ENCODE measurements around the gene PCP4L1. TPM values are rescaled to one million over a fixed set of nuclear protein-coding genes. Genes with fewer than 3 reads are reported as not detected.
"Not testable (repeated sequence)": the region's sequence is repeated elsewhere in the genome, so short reads cannot be mapped to it uniquely, and the experiment has no call there.

PCP4L1 gene
- not detected in 2 replicates for total RNA-seq

DNA sequence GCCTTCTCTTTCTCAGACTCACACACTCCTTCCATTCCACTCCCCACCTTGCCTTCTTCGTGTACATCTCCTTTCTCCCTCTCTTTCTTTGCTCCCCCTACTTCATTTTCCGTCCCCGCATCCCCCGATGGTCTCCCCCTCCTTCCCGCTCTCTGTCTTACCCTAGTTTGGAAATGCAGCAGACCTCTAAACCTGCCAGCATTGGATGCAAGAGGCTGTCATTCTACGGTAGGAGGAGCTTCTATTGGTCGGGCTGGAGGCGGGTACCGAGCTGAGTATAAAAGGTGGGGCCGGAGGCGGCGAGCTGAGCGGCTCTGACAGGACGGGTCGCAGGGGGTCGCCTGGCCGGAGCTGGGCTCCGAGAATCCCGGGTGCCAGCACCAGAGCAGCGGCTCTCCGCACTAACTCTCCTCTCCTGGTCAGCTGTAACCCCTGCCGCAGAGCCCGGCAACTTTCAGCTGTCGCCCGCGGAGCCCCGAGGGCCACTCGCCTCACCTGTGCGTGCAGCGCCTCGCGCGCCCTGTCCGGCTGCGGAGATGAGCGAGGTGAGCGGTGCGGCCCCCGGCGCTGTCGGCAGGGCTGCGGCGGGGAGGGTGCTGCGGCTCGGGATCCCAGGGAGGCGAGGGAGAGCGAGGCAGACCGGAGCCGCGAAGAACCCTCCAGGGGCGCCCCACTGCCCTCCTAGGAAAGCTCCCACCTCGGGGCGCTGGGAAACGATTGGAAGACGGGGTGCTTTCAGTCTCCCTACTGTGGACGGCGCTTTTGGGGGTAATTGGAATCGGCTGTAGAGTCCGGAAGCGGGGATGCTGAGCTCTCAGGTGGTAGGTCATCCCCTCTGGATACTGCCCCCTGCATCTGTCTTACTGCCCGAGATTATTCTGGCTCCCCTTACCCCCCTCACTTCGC lies at the start of gene PCP4L1:
TSS of gene PCP4L1 (plus strand) at position 307 of the 906 bp plus-strand sequence. CDS start at position 537, 230 bp downstream.
- DNase-seq (ENCODE audit: low read depth in 2 of 2) = peak; percentile 45

DNA sequence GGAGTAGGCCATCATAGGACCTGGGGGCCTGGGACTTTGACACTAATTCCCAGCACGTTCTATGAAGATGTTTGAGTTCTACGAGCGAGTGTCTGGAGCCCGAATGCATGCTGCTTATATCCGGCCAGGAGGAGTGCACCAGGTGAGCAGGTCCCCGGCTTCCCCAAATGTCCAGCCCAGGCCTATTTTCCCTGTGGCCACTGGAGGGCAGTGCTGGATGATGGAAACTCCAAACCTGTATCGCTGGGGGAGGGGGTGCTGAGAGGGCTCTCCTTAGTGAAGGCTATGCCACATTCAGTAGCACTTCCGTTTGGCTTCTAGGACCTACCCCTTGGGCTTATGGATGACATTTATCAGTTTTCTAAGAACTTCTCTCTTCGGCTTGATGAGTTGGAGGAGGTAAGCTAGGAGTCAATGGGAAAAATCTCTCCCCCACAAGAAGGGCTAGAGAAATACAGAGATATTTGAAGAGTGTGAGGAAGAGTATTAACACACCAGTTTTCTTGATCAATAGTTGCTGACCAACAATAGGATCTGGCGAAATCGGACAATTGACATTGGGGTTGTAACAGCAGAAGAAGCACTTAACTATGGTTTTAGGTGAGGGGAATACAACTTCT lies 48.6 kb upstream of the PCP4L1 start:
- DNase-seq (ENCODE audit: low read depth in 2 of 2) = peak; percentile 73 to 82

- no peak for DNase-seq (ENCODE audit: low read depth in 2 of 2)
Measured at GRCh38 chr1:161214369-161214768, 44.2 kb upstream of the PCP4L1 start.

GRCh38 chr1:161215076-161215475 lies 43.5 kb upstream of the PCP4L1 start, which contains the start of gene FCER1G:
Gene FCER1G, plus strand, starts transcription at chr1:161215295. Its CDS starts 27 bp downstream, at chr1:161215322.
- no peak for DNase-seq (ENCODE audit: low read depth in 2 of 2)

DNA sequence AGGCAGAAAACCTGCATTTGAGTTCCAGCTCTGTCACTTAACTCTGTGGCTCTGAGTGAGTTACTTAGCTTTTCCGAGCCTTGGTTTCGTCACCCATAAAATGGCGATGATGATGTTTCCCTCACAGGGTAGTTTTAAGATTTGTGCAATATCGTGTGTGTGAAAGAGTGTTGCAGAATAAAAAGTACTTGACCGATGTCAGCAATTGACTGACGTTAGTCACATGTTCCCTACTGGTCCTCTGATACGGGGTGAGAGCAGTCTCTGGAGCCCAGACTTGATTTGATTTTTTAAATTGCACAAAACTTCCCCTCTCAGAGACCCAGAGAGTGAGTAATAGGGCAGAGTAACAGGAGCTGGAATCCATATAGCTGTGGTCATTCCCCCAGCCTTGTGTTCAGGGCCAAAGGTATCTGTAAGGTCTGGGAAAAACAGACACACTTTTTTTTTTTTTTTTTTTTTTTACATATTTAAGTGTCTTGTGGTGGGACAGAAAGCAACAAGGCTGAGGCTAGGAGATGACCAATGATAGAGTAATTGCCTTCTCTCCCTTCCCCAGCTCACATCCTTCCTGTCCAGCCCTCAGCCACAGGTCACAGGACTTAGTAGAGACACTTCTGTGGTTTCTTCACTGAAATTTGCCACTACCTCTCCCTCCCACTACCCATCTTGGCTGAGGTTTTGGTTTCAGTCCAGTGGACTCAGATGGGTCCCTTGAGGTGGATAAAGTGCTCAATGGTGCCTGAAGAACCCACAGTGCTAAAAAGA lies 41.4 kb upstream of the PCP4L1 start:
- DNase-seq (ENCODE audit: low read depth in 2 of 2) = peak in 1 of 2 donors; percentile 71

GRCh38 chr1:161217831-161218230 lies 40.7 kb upstream of the PCP4L1 start:
- DNase-seq (ENCODE audit: low read depth in 2 of 2) = no peak

DNA sequence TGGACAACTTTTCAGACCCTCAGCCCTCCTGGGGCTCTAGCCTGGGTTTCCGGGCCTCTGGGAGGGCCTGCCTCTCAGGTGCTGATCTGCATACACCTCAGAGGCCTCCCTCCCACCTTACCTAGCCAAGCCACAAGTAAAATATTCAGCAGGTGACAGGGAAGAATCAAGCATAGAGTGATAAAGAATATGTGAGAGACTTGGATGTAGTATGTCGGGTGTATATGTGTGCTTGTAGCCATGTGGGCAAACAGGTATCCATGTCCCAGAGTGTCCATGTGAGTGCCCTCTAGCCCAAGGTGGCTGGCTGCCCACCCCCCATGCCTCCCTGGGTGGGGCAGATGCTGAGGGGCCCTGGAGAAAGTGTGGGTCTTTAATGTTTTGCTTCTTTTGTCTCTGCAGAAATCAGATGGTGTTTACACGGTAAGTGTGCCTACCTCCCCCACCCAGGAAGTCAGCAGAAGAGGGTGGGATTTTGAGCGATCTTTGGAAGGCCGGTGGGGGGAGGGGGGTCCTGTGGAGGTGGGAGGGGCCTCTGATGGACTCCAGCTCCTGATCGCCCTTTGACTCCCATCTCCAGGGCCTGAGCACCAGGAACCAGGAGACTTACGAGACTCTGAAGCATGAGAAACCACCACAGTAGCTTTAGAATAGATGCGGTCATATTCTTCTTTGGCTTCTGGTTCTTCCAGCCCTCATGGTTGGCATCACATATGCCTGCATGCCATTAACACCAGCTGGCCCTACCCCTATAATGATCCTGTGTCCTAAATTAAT lies 40.1 kb upstream of the PCP4L1 start:
- no peak for DNase-seq (ENCODE audit: low read depth in 2 of 2)

DNA sequence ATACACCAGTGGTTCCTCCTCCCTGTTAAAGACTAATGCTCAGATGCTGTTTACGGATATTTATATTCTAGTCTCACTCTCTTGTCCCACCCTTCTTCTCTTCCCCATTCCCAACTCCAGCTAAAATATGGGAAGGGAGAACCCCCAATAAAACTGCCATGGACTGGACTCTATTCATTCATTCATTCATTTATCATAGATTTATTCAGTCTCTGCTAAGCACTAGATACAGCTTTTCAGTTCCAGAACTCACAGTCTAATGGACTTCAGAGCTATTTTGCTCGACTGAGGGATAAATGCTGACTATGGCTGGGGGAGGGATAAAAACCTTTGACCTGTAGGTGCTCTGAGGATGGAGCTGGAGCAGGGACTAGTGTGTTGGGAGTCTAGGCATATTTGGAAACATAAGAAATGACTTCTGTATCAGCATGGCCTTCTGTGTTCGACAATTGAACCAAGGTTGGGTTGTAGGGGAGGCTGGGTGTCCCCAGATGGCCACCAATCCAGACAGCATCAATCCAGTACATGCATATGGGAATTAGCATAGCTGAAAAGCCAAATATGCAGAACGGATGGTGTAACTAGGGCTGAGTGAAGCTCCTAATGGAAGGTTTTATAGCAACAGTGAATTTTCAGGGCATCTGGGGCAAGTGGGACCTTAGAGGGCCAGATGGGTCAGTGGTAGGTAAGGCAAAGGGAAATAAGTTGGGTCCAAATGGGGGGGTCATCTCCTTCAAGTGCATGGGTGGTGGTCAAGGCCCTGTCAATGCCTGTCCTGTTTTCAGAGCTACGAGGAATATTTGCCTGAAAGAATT lies 39.3 kb upstream of the PCP4L1 start:
- DNase-seq (ENCODE audit: low read depth in 2 of 2) = no peak

DNA sequence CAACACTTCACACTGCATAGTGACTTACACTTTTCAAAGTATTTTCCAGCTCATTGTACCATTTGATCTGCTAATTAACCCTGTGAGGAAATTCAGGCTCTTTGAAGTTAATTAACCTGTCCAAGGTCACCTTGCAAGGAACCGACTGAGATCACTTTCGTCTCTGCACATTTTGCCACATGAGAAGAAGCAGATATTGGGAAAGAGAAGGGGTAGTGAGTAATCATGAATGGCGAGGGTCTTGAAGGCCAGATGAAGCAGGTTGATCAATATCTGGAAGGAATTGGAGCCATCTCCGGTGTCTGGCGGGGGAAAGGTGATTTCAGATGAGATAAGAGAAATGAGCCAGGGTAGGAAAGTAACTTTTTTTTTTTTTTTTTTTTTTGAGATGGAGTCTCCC lies 38.5 kb upstream of the PCP4L1 start:
- no peak for DNase-seq (ENCODE audit: low read depth in 2 of 2)

DNA sequence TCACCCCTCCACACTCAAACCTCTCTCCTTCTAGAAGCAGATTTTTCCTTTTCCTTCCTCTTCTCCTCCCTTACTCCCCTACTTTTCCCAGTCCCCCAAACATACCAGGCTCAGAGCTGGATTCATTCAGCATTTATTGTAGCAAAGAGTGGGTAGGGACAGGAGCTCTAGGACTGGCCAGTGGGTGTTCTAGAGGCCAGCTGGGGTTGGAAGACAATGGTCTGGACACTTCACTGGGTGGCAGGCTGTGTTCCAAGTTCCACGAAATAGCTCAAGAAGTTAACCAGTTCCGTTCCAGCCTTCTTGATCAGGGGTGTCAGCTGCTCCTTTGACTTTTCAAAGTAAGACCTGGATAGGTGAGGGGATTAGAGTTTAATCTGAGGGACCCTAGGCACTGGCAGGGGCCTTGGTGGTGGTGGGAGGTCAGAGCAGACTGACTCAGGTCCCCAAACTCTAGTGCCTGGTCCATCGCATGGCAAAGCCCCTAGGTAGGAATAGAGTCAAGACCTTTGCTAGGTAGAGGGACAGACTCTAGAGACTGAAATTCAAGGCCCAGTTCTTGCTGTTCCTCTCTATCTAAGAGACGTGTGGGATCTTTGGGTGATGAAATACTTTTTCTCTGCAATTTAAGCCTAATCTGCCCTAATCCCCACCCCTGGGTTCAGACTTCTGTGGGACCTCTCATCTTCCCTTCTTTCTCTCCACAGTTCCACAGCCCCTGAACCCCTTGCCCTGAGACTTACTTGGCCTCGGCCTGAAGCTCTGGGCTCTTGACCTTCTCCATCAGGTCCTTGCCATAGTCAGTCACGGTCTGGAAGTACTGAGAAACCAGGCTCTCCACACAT lies 36.1 kb upstream of the PCP4L1 start:
- DNase-seq (ENCODE audit: low read depth in 2 of 2) = no peak

- DNase-seq (ENCODE audit: low read depth in 2 of 2) = no peak
Measured at GRCh38 chr1:161223805-161224694, 34.5 kb upstream of the PCP4L1 start.

DNA sequence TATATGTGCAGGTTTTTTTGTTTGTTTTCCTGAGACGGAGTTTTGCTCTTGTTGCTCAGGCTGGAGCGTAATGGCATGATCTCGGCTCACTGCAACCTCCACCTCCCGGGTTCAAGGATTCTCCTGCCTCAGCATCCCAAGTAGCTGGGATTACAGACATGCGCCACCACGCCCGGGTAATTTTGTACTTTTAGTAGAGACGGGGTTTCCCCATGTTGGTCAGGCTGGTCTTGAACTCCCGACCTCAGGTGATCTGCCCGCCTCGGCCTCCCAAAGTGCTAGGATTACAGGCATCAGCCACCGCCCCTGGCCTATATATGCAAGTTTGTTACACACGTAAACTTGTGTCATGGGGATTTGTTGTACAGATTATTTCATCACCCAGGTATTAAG lies 33.9 kb upstream of the PCP4L1 start:
- DNase-seq (ENCODE audit: low read depth in 2 of 2) = not testable (repeated sequence)

- DNase-seq (ENCODE audit: low read depth in 2 of 2) = no peak
Measured at GRCh38 chr1:161225178-161225533, 33.4 kb upstream of the PCP4L1 start.

DNA sequence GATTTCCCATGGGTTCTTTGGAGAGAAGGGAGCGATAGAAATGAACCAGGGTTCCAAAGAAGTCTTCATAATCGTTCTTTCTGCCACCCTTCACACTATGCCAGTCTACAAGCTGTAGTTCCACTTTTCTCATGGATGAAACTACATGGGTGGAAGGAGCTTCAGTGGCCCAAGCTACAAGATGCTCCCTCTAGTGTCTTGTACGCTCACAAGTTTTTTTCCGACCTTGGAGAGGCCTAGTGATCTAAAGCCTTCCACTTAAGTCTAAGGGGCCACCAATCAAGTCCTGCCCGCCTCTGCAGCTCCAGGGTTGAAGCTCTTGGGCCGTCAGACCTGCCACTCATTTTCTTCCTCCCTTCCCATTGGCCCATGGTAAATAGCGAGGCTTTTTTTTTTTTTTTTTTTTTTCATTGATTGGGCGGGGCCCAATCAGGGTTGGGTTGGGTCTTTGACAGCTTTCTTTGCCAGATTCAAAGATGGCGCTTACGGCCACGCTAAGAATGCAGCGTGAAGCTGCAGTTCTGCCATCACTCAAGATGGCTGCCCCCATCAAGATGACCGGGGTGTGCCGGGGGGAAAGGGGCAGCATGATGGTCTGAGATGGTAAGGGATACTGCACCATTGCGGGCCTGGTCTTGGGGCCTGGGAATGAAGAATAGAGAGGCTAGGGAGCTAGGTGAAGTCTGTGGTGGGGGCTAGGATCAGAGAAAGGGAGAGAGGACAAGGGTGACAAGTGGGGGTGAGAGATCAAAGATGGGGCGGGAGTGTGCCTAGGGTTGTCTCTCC lies 32.8 kb upstream of the PCP4L1 start, which contains the start of gene TOMM40L:
TSS of gene TOMM40L (plus strand) at position 527 of the 786 bp plus-strand sequence. CDS start 430 bp downstream, outside the sequence.
- peak; percentile 97 to 100 for DNase-seq (ENCODE audit: low read depth in 2 of 2)

- DNase-seq (ENCODE audit: low read depth in 2 of 2) = no peak
Measured at GRCh38 chr1:161226320-161226711, 32.2 kb upstream of the PCP4L1 start.

GRCh38 chr1:161226759-161227158 lies 31.8 kb upstream of the PCP4L1 start:
- DNase-seq (ENCODE audit: low read depth in 2 of 2) = no peak

GRCh38 chr1:161227196-161227871 lies 31.2 kb upstream of the PCP4L1 start:
- peak; percentile 80 to 85 for DNase-seq (ENCODE audit: low read depth in 2 of 2)
